Common myeloid progenitor, CD34-positive (primary cell): ENCODE results near the gene GNLY.
A peak's percentile ranks its signal among the peaks of the same experiment; 100 is the strongest.

Source experiments
- CTCF ChIA-PET: fragments of 350-600 bp; sonication (Branson Sonifier 250); formaldehyde crosslinking; loops from one replicate; lab custom pipeline; 2021; ENCODE audit warnings: antibody characterized with exemption; lab: Charles Lee
- POLR2A ChIA-PET: fragments of 350-600 bp; sonication (Branson Sonifier 250); formaldehyde crosslinking; loops from one replicate; lab custom pipeline; 2021; ENCODE audit warnings: antibody characterized with exemption; lab: Charles Lee
- DNase-seq, 3 donors: peaks; one replicate each; pipeline versions ENCODE4 v3.0.0 to v3.0.0-alpha.2; 2013
- H3K27ac ChIP-seq, 2 experiments: 1 replicate in 1 of 2; 2 replicates in 1 of 2; pipeline ENCODE4 v1.7.0; 2013; ENCODE audit warnings: inconsistent platforms in 2 of 2, low read length in 2 of 2, mild to moderate bottlenecking in 2 of 2, low read depth in 1 of 2, moderate library complexity in 1 of 2; ENCODE audit not compliant: severe bottlenecking in 2 of 2, insufficient read depth in 1 of 2, poor library complexity in 1 of 2
- H3K27me3 ChIP-seq, 5 experiments: replicated peaks in 2 of 5; 1 replicate in 3 of 5; 2 replicates in 2 of 5; pipeline versions ENCODE4 v1.6.1 to v1.7.0; 2013; ENCODE audit warnings: low read length in 4 of 5, mild to moderate bottlenecking in 2 of 5, moderate library complexity in 2 of 5, inconsistent platforms in 1 of 5; ENCODE audit not compliant: insufficient read depth in 5 of 5, control insufficient read depth in 4 of 5
- H3K36me3 ChIP-seq, 4 experiments: 1 replicate in 2 of 4; 2 replicates in 2 of 4; pipeline versions ENCODE4 v1.6.1 to v1.7.0; 2013; ENCODE audit warnings: low read length in 3 of 4, control low read depth in 1 of 4, mild to moderate bottlenecking in 1 of 4; ENCODE audit not compliant: control insufficient read depth in 4 of 4, insufficient read depth in 4 of 4
- H3K4me1 ChIP-seq, 4 experiments: 1 replicate in 3 of 4; 2 replicates in 1 of 4; pipeline versions ENCODE4 v1.6.1 to v1.7.1; 2013; ENCODE audit warnings: low read length in 3 of 4, mild to moderate bottlenecking in 3 of 4, control low read depth in 1 of 4, inconsistent platforms in 1 of 4, moderate library complexity in 1 of 4; ENCODE audit not compliant: control insufficient read depth in 4 of 4, insufficient read depth in 4 of 4; ENCODE audit errors: control extremely low read depth in 1 of 4
- H3K4me3 ChIP-seq, 7 experiments: 1 replicate in 4 of 7; 2 replicates in 3 of 7; pipeline versions ENCODE4 v1.5.1 to v1.7.0; 2013; ENCODE audit warnings: mild to moderate bottlenecking in 7 of 7, low read length in 6 of 7, moderate library complexity in 6 of 7, inconsistent platforms in 2 of 7, low read depth in 2 of 7, control low read depth in 1 of 7; ENCODE audit not compliant: insufficient read depth in 4 of 7, control insufficient read depth in 1 of 7; ENCODE audit errors: extremely low read depth in 1 of 7
- H3K9me3 ChIP-seq, 5 experiments: 1 replicate in 4 of 5; 2 replicates in 1 of 5; pipeline versions ENCODE4 v1.6.1 to v1.7.1; 2013; ENCODE audit warnings: low read length in 4 of 5, mild to moderate bottlenecking in 2 of 5, inconsistent platforms in 1 of 5, low read depth in 1 of 5, moderate library complexity in 1 of 5; ENCODE audit not compliant: control insufficient read depth in 4 of 5, insufficient read depth in 2 of 5; ENCODE audit errors: control extremely low read depth in 1 of 5
- whole genome bisulfite sequencing: methylation state at CpG from one replicate; pipeline ENCODE4 v1.1.5; 2013; ENCODE audit not compliant: insufficient coverage; 5-methylcytosine and 5-hydroxymethylcytosine counted together

GNLY gene

DNA sequence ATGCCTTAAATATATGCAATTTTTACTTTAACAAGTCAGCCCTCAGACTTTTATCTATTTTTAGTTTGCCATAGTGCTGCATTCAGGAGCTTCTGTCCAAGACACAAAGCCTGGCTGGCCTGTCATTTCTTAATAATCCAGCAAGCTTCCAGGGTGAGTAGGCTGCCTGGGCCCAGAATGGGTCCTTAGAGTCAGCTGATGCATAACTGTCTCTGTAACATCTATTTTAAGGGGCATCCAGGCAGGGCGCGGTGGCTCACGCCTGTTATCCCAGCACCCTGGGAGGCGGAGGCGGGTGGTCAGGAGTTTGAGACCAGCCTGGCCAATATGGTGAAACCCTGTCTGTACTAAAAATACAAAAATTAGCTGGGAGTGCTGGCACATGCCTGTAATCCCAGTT, 11.8 kb upstream of the GNLY start:
- no peak for DNase-seq
- Histone ChIP-seq H3K9me3 (no peaks in the 10 kb centered on the region), H3K4me3 (no peak overlapping the region), H3K36me3 (no peaks in the 10 kb centered on the region), H3K4me1 (peaks cover 0 to 18% (median 13%) of the 10 kb centered on the region in 4 experiments), H3K27ac (no peak overlapping the region), H3K27me3 (peaks cover 0 to 2% (median 0%) of the 10 kb centered on the region in 5 experiments)
- ChIA-PET CTCF (interaction anchor here (3.4 kb wide), 1 partner anchor 24 kb away, joined by 28 read pairs; no protein-coding TSS in a partner anchor), POLR2A (no interaction called here)
- WGBS, result 100% methylated on average over 5 of the region's 5 CpGs

DNA sequence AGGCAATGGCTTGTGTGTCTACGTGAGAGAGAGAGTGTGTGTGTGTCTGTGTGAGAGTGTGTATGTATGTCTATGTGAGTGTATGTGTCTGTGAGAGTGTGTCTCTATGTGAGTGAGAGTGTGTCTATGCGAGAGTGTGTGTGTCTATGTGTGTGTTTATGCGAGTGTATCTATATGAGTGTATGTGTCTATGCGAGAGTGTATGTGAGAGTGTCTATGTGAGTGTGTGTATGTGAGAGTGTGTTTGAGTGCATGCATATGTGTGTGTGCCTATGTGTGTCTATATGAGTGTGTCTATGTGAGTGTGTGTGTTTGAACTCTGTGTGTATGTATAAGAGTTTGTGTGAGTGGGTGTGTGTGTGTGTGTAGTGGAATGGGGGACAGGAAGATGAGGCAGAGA, 9.8 kb upstream of the GNLY start:
- POLR2A ChIA-PET, result no interaction called here
- H3K4me1 ChIP-seq, result peaks cover 0 to under 1% (median under 1%) of the 10 kb centered on the region in 4 experiments
- H3K9me3 ChIP-seq, result no peaks in the 10 kb centered on the region
- no peak overlapping the region for H3K4me3 ChIP-seq
- 100% methylated on average over 4 of the region's 4 CpGs for WGBS
- DNase-seq, result no peak
- no peaks in the 10 kb centered on the region for H3K36me3 ChIP-seq
- peaks cover 0 to 2% (median 0%) of the 10 kb centered on the region in 5 experiments for H3K27me3 ChIP-seq
- CTCF ChIA-PET, result interaction anchor here (1.1 to 3.4 kb wide), 5 partner anchors 9 to 38 kb away, joined by 4 to 28 read pairs (median 4); no protein-coding TSS in a partner anchor
- no peak overlapping the region for H3K27ac ChIP-seq

DNA sequence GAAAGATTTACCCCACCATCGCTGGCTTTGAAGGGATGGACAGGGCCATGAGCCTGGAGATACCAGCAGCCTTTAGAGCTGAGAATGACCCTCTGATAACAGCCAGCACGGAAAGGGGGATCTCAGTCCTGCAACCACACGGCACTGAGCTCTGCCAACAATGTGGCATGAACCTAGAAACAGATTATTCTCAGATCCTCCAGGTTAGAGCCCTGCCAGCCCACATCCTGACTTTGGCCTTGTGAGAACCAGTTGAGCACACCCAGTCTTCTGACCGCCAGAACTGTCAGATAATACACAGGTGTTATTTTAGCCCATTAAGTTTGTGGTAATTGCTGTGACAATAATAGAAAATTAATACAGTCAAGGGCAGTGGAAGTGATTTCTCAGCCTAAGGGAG, 9.4 kb upstream of the GNLY start:
- ChIA-PET POLR2A (no interaction called here), CTCF (interaction anchor here (1.1 to 3.4 kb wide), 6 partner anchors 9 to 38 kb away, joined by 4 to 28 read pairs (median 4); no protein-coding TSS in a partner anchor)
- Histone ChIP-seq H3K27ac (no peak overlapping the region), H3K36me3 (no peaks in the 10 kb centered on the region), H3K9me3 (no peaks in the 10 kb centered on the region), H3K4me1 (no peaks in the 10 kb centered on the region), H3K27me3 (peaks cover 0 to 2% (median 0%) of the 10 kb centered on the region in 5 experiments), H3K4me3 (no peak overlapping the region)
- 59% methylated on average over 3 of the region's 4 CpGs for WGBS
- peak in 1 of 3 donors; percentile 44 for DNase-seq

DNA sequence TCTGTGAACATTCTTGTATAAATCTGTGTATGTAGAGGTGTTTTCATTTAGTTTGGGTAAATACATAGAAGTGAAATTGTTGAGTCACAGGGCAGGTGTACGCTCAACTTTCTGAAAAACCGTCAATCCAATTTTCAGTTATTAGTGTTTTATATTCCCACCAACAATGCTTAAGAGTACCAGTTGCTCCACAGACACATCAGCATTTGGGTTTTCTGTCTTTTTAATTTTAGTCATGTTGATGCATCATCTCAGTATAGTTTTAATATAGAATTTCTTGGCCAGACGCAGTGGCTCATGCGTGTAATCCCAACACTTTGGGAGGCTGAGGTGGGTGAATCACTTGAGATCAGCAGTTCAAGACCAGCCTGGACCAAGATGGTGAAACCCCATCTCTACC, 3.2 kb upstream of the GNLY start:
- Histone ChIP-seq H3K4me1 (peaks cover 0 to 5% (median 1%) of the 10 kb centered on the region in 4 experiments), H3K4me3 (no peak overlapping the region), H3K27ac (no peak overlapping the region), H3K36me3 (no peaks in the 10 kb centered on the region), H3K9me3 (no peaks in the 10 kb centered on the region), H3K27me3 (no peaks in the 10 kb centered on the region)
- ChIA-PET POLR2A (no interaction called here), CTCF (interaction anchor here (3.4 kb wide), 1 partner anchor 11 kb away, joined by 19 read pairs; no protein-coding TSS in a partner anchor)
- WGBS, result no CpG with 5 or more reads among the region's 4 CpGs
- no peak for DNase-seq

DNA sequence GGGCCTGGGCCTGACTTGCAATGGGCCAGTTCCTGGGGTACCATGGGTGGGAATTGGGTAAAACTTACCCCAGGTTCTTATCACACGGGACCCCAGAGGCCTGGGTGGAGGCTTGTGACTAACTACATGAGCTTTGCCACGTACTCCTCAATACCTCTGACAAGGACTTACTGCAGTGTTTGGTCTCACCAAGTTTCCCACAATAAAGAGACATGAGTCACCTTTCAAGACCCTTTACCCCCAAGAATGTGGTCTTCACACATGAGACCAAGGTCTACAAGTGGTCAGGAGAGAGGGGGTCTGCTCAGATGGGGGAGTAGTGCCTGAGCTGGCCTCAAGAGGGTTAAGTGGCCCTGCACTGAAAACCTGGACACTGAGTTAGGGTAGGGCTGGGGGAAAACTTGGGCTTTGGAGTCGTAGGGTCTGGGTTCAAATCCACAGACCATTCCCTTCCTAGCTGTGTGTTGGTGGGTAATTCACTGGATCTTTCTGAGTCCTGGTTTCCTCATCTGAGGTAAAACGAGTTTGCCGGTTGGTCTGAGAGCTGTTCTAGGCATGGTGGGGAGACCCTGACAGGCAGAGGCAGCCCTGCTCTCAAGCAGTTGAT, 2.0 kb upstream of the GNLY start:
- Histone ChIP-seq H3K4me3 (no peak overlapping the region), H3K9me3 (no peaks in the 10 kb centered on the region), H3K27ac (no peak overlapping the region), H3K27me3 (no peaks in the 10 kb centered on the region), H3K4me1 (peaks cover 0 to 7% (median 1%) of the 10 kb centered on the region in 4 experiments), H3K36me3 (no peaks in the 10 kb centered on the region)
- no peak for DNase-seq
- ChIA-PET POLR2A (no interaction called here), CTCF (interaction anchor here (0.8 to 3.8 kb wide), 7 partner anchors 12 to 48 kb away, joined by 3 to 32 read pairs (median 4); no protein-coding TSS in a partner anchor)
- WGBS, result 63% methylated on average over 5 of the region's 5 CpGs

DNA sequence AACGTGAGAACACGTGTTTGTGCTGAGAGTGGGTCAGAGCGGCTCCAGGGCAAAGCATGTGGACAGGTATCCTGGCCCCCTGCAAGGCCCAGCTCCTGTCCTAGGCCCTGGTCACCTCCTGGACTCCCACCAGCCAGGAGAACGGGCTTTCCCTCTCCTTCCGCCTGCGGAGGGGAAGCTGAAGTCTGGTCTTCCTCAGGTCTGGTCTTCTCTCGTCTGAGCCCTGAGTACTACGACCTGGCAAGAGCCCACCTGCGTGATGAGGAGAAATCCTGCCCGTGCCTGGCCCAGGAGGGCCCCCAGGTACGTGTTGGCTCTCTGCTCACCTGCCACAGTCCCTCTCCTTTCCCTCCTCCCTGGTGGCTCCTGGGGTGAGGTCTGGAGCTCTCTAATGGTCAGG, 963 bp downstream of the GNLY start:
- ChIA-PET POLR2A (no interaction called here), CTCF (interaction anchor here (0.7 to 3.8 kb wide), 3 partner anchors 10 to 45 kb away, joined by 4 to 32 read pairs (median 8); no protein-coding TSS in a partner anchor)
- no peak for DNase-seq
- no peaks in the 10 kb centered on the region for H3K36me3 ChIP-seq
- no peak overlapping the region for H3K4me3 ChIP-seq
- no peak overlapping the region for H3K27ac ChIP-seq
- WGBS, result 95% methylated on average over 11 of the region's 11 CpGs
- no peaks in the 10 kb centered on the region for H3K9me3 ChIP-seq
- H3K27me3 ChIP-seq, result no peaks in the 10 kb centered on the region
- peaks cover 0 to 22% (median 15%) of the 10 kb centered on the region in 4 experiments for H3K4me1 ChIP-seq
